HK-2 (cell line): ENCODE measurements around the gene WDR35.
"Not testable (repeated sequence)": the region's sequence is repeated elsewhere in the genome, so short reads cannot be mapped to it uniquely, and the experiment has no call there.

Experiments
- DNase-seq: peaks from one replicate; pipeline ENCODE4 v3.0.0-alpha.2; 2018; ENCODE audit not compliant: unreplicated experiment

Gene WDR35

GRCh38 chr2:19942199-19942598, 47.7 kb downstream of the WDR35 start:
- DNase-seq: no peak

GRCh38 chr2:19937004-19937403, 52.9 kb downstream of the WDR35 start:
- DNase-seq: no peak

- DNase-seq: no peak
Measured at GRCh38 chr2:19936203-19936602, 53.7 kb downstream of the WDR35 start.

GRCh38 chr2:19933351-19933981, 56.4 kb downstream of the WDR35 start:
- peak; percentile 5 for DNase-seq

GRCh38 chr2:19932928-19933327, 57.0 kb downstream of the WDR35 start:
- no peak for DNase-seq

GRCh38 chr2:19929226-19929625, 60.7 kb downstream of the WDR35 start:
- no peak for DNase-seq

GRCh38 chr2:19927816-19928215, 62.1 kb downstream of the WDR35 start:
- DNase-seq: not testable (repeated sequence)

GRCh38 chr2:19924526-19924925, 65.4 kb downstream of the WDR35 start:
- not testable (repeated sequence) for DNase-seq

GRCh38 chr2:19922188-19922587, 67.7 kb downstream of the WDR35 start:
- not testable (repeated sequence) for DNase-seq

- DNase-seq: no peak
Measured at GRCh38 chr2:19916385-19916950, 73.4 kb downstream of the WDR35 start.

- DNase-seq: no peak
Measured at GRCh38 chr2:19914266-19914975, 75.5 kb downstream of the WDR35 start.

- DNase-seq: peak; percentile 81
Measured at GRCh38 chr2:19911808-19912509, 77.9 kb downstream of the WDR35 start.

- no peak for DNase-seq
Measured at GRCh38 chr2:19902216-19902740, 87.6 kb downstream of the WDR35 start.

GRCh38 chr2:19901442-19902215, 88.3 kb downstream of the WDR35 start, which contains the start of gene TTC32:
Gene TTC32 (minus strand): TSS chr2:19901983. CDS start chr2:19901854, 129 bp downstream.
- DNase-seq: peak; percentile 94

GRCh38 chr2:19900931-19901441, 88.9 kb downstream of the WDR35 start:
- no peak for DNase-seq

GRCh38 chr2:19899985-19900930, 89.6 kb downstream of the WDR35 start:
- DNase-seq: no peak

GRCh38 chr2:19898592-19899329, 91.1 kb downstream of the WDR35 start:
- no peak for DNase-seq

GRCh38 chr2:19897623-19898245, 92.2 kb downstream of the WDR35 start:
- DNase-seq: no peak

GRCh38 chr2:19895535-19895934, 94.4 kb downstream of the WDR35 start:
- DNase-seq: no peak
